ENCODE data around the gene STMN3. TPM values are rescaled to one million over a fixed set of nuclear protein-coding genes. Genes with fewer than 3 reads are reported as not detected.

The STMN3 gene
- total and polyA plus RNA-seq, 2 of the 8 experiments (the other 6 are each of a cell fraction or from before 2014, with no cell fraction given) = 51.5 to 63.1 TPM

DNA sequence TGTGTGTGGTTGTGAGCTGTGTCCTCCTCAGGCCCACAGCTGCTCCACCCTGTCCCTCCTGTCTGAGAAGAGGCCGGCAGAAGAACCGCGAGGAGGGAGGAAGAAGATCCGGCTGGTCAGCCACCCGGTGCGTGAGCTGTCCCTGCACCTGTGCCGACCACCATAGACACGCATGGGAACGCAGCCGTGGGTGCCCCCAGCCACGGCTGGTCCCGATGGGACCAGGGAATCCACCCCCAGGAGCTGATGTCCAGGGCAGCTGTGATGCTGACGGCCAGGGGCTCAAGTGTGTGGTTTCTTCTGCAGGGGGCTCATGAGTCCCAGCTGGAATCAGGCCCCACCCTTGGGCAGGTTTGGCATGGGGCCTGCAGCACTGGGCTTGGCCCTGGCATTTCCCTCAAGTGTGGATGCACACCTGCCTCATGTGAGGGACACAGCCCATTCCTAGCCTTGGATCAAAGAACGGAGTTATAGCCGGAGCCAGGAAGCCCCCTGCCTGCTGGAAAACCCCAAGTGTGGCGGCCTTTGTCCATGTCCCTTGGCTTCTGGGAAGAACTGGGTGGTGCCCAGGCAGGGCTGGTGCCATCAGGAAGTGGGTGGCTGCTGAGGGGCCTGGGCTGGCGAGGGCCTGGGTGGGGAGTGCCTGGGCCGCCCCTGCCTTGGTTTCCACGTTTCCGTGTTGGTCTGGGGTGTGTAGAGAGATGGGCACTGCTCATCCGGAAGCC lies 38.6 kb upstream of the STMN3 start (continued):
- no peak for TF ChIP-seq RXRA (IDR thresholded peaks at IDR 0.05; ENCODE audit: insufficient read depth, low read depth, low read length)

All from H1 (cell line).